ENCODE data around the gene PDE1A.

DNA sequence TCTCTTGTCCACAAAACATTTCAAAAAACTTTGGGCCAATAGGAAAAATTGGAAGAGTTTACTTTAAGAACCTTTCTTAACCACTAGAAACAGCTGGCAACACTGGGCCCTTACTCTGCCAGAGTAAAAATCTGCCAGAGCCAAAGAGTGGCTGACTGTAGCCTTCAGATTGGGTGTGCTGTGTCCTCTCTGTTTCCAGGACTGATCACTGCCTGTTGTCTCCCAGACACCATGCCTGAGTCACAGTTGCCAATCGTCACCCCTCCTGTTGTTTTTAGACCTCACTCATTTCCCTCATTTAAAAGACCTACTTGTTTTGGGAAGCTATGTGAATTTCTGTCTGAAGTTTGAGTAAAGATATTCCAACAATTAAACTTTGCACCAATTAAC lies 282.1 kb downstream of the PDE1A start:
- TF ChIP-seq, protein P1, sequence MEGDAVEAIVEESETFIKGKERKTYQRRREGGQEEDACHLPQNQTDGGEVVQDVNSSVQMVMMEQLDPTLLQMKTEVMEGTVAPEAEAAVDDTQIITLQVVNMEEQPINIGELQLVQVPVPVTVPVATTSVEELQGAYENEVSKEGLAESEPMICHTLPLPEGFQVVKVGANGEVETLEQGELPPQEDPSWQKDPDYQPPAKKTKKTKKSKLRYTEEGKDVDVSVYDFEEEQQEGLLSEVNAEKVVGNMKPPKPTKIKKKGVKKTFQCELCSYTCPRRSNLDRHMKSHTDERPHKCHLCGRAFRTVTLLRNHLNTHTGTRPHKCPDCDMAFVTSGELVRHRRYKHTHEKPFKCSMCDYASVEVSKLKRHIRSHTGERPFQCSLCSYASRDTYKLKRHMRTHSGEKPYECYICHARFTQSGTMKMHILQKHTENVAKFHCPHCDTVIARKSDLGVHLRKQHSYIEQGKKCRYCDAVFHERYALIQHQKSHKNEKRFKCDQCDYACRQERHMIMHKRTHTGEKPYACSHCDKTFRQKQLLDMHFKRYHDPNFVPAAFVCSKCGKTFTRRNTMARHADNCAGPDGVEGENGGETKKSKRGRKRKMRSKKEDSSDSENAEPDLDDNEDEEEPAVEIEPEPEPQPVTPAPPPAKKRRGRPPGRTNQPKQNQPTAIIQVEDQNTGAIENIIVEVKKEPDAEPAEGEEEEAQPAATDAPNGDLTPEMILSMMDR (IDR thresholded peaks at IDR 0.05): no peak
- no peak for TF ChIP-seq POLR2A (IDR thresholded peaks at IDR 0.05)

Data from esophagus squamous epithelium (tissue), 4 donors.